A673 (cell line): ENCODE measurements around the gene GAGE10.
"Not testable (repeated sequence)": the region's sequence is repeated elsewhere in the genome, so short reads cannot be mapped to it uniquely, and the experiment has no call there.

Experiments used
- CTCF ChIP-seq: fragments of 300-800, 200-600 bp; sonication (generic); conservative IDR thresholded peaks from 2 replicates; pipeline ENCODE4 v1.5.1; 2017; ENCODE audit warnings: low read depth, mild to moderate bottlenecking, antibody characterized with exemption, low read length, moderate library complexity, mixed read lengths
- EZH2 ChIP-seq: fragments of 200-600 bp; sonication (generic); IDR thresholded peaks from 2 replicates; pipeline ENCODE4 v1.6.1; 2017; ENCODE audit warnings: borderline replicate concordance, low read depth, mild to moderate bottlenecking, mixed read lengths, antibody characterized with exemption, low read length; ENCODE audit not compliant: poor library complexity, severe bottlenecking

GRCh38 chrX:49321737-49322136, 18.3 kb downstream of the GAGE10 start, which contains the start of gene GAGE12J:
- not testable (repeated sequence) for TF ChIP-seq EZH2, CTCF
